ENCODE data around the gene BST2. TPM values are rescaled to one million over a fixed set of nuclear protein-coding genes. Genes with fewer than 3 reads are reported as not detected.

BST2 gene
- total and polyA plus RNA-seq, 10 of the 15 experiments (the other 5 are each of a cell fraction or from before 2014, with no cell fraction given), result 16.6 to 372 (median 264) TPM

GRCh38 chr19:17436874-17437267, 31.4 kb upstream of the BST2 start (continued):
- TF ChIP-seq CHD2 (IDR thresholded peaks at IDR 0.05; ENCODE audit: borderline replicate concordance, low read depth, low read length), result no peak
- no peak for TF ChIP-seq GATAD2B (conservative IDR thresholded peaks at IDR 0.05; ENCODE audit: low read depth)

GRCh38 chr19:17436094-17436873, 30.9 kb upstream of the BST2 start:
- WGBS (ENCODE audit: insufficient coverage, insufficient replicate concordance, low lambda C conversion rate, missing lambda C conversion rate), result 81% methylated on average over 25 of the region's 25 CpGs
- no peak for TF ChIP-seq HDGF (IDR thresholded peaks at IDR 0.05)
- no peak for TF ChIP-seq HDAC6 (IDR thresholded peaks at IDR 0.05; ENCODE audit: unreplicated experiment)
- TF ChIP-seq BMI1 (IDR thresholded peaks at IDR 0.05; ENCODE audit: borderline replicate concordance), result no peak
- no peak for TF ChIP-seq CTCF (IDR thresholded peaks at IDR 0.05 in 2 of 3, conservative IDR thresholded peaks at IDR 0.05 in 1 of 3; ENCODE audit: control insufficient read depth in 2 of 3, extremely low read depth in 1 of 3, insufficient read depth in 1 of 3, low read depth in 3 of 3, low read length in 3 of 3)
- TF ChIP-seq MTA3 (IDR thresholded peaks at IDR 0.05; ENCODE audit: borderline replicate concordance, low read length), result no peak
- TF ChIP-seq NR2F1 (conservative IDR thresholded peaks at IDR 0.05), result no peak
- TF ChIP-seq JUND (IDR thresholded peaks at IDR 0.05; ENCODE audit: low read depth, low read length), result no peak
- no peak for TF ChIP-seq SKIL (IDR thresholded peaks at IDR 0.05; ENCODE audit: low read depth, poor library complexity, severe bottlenecking)
- Histone ChIP-seq H3K4me1 (ENCODE audit: control insufficient read depth, insufficient read depth, low read length) (no peaks in the 10 kb centered on the region), H4K20me1 (ENCODE audit: control insufficient read depth, insufficient read depth) (no peaks in the 10 kb centered on the region), H3K4me2 (ENCODE audit: control insufficient read depth, insufficient read depth) (no peak overlapping the region), H3K27me3 (replicated peaks in 1 of 2; ENCODE audit: control insufficient read depth in 2 of 2, insufficient read depth in 2 of 2, low read length in 1 of 2) (no peaks in the 10 kb centered on the region), H3K27ac (ENCODE audit: control insufficient read depth, insufficient read depth) (no peak overlapping the region), H2AFZ (ENCODE audit: control insufficient read depth, low read depth, low read length) (no peak overlapping the region), H3K9ac (ENCODE audit: control insufficient read depth, insufficient read depth, low read length) (no peak overlapping the region), H3K9me3 (replicated peaks; ENCODE audit: control insufficient read depth, insufficient read depth, low read length) (no peaks in the 10 kb centered on the region; the same call in 2 of the 3 replicates), H3K4me3 (no peak overlapping the region), H3K36me3 (ENCODE audit: control insufficient read depth in 2 of 2, insufficient read depth in 2 of 2, low read length in 1 of 2) (no peaks in the 10 kb centered on the region), H3K79me2 (ENCODE audit: control insufficient read depth, insufficient read depth, low read length) (no peaks in the 10 kb centered on the region)
- FAIRE-seq, result no peak
- ChIA-PET RAD21 (ENCODE audit: unreplicated experiment) (no interaction called here), POLR2A (no interaction called here), SMC1A (ENCODE audit: uncharacterized antibody, unreplicated experiment) (no interaction called here), CTCF (interaction anchor here (0.9 kb wide), 1 partner anchor 8 kb away, joined by 3 read pairs; no protein-coding TSS in a partner anchor)
- DNase-seq (ENCODE audit: low read depth, low spot score), result no peak
- in situ Hi-C loops (cut with MboI) (no loop called here), intact Hi-C loops (cut with micrococcal nuclease; ENCODE audit: unreplicated experiment) (no loop called here)
- no peak for ATAC-seq
- BruUV-seq (replicated peaks), result no TSS peak
